Endothelial cell of umbilical vein (primary cell): ENCODE results near the gene EDAR. TPM values are rescaled to one million over a fixed set of nuclear protein-coding genes. Genes with fewer than 3 reads are reported as not detected.

ENCODE experiments used
- BruUV-seq: library from RNA; stranded (reverse); fragments of 400-500 nt; replicated peaks from 2 replicates; lab custom pipeline; 2021; lab: Mats Ljungman, UMichigan
- CTCF ChIA-PET: fragments of 300-600, 350-600 bp; sonication (Branson Sonifier 250); formaldehyde crosslinking; loops from one replicate; lab custom pipeline; 2021; ENCODE audit warnings: antibody characterized with exemption, inconsistent platforms; lab: Charles Lee
- POLR2A ChIA-PET: fragments of 300-600, 350-600 bp; sonication (Branson Sonifier 250); formaldehyde crosslinking; loops from one replicate; lab custom pipeline; 2021; ENCODE audit warnings: antibody characterized with exemption, inconsistent platforms; lab: Charles Lee
- DNase-seq: peaks from one replicate; pipeline ENCODE4 v3.0.0-alpha.2; 2011; ENCODE audit warnings: low read depth, low spot score
- FAIRE-seq: peaks from 2 replicates; lab custom pipeline; 2011; peaks lifted over from hg19 to GRCh38; lab: Jason Lieb, UNC
- H2AFZ ChIP-seq: 2 replicates; pipeline ENCODE4 v1.6.0; 2012; ENCODE audit warnings: low read depth, low read length, control low read depth, inconsistent platforms
- H3K27ac ChIP-seq: 2 replicates; pipeline ENCODE4 v1.5.1; 2011; ENCODE audit warnings: low read depth, mild to moderate bottlenecking, control low read depth, low read length, moderate library complexity; ENCODE audit not compliant: insufficient read depth
- H3K27me3 ChIP-seq, 2 experiments: 2 replicates each; pipeline versions ENCODE4 v1.6.0 to v1.6.1; 2011; ENCODE audit warnings: low read length in 2 of 2, mixed read lengths in 1 of 2; ENCODE audit not compliant: control insufficient read depth in 2 of 2, insufficient read depth in 2 of 2
- H3K36me3 ChIP-seq, 2 experiments: 2 replicates in 1 of 2; 3 replicates in 1 of 2; pipeline ENCODE4 v1.5.1; 2011; ENCODE audit warnings: low read length in 2 of 2, mild to moderate bottlenecking in 1 of 2, moderate library complexity in 1 of 2; ENCODE audit not compliant: control insufficient read depth in 2 of 2, insufficient read depth in 2 of 2; ENCODE audit errors: extremely low read depth in 1 of 2
- H3K4me1 ChIP-seq: 3 replicates; pipeline ENCODE4 v1.5.1; 2011; ENCODE audit warnings: mild to moderate bottlenecking, low read length; ENCODE audit not compliant: control insufficient read depth, insufficient read depth; ENCODE audit errors: extremely low read depth
- H3K4me2 ChIP-seq: 2 replicates; pipeline ENCODE4 v1.6.1; 2011; ENCODE audit warnings: low read length, control low read depth, mixed read lengths; ENCODE audit not compliant: insufficient read depth
- H3K4me3 ChIP-seq, 3 experiments: fragments of 200-600 bp in 1 of 3; sonication (generic), shearing (Covaris generic) in 1 of 3; replicated peaks in 1 of 3; 2 replicates each; pipeline ENCODE4 v1.5.1; 2011 to 2016; ENCODE audit warnings: control low read depth in 3 of 3, low read length in 3 of 3, mild to moderate bottlenecking in 2 of 3, inconsistent platforms in 1 of 3, low read depth in 1 of 3, moderate library complexity in 1 of 3; ENCODE audit not compliant: insufficient read depth in 1 of 3
- H3K79me2 ChIP-seq: 2 replicates; pipeline ENCODE4 v1.6.0; 2012; ENCODE audit warnings: low read length, inconsistent platforms; ENCODE audit not compliant: control insufficient read depth, insufficient read depth
- H3K9ac ChIP-seq: replicated peaks from 2 replicates; pipeline ENCODE3; 2011; ENCODE audit warnings: low read length, control low read depth; ENCODE audit not compliant: insufficient read depth; ENCODE audit errors: extremely low read depth
- H3K9me1 ChIP-seq: replicated peaks from 3 replicates; pipeline ENCODE4 v1.6.0; 2011; ENCODE audit warnings: mild to moderate bottlenecking, low read length; ENCODE audit not compliant: control insufficient read depth, insufficient read depth; ENCODE audit errors: extremely low read depth
- H3K9me3 ChIP-seq: replicated peaks from 2 replicates; pipeline ENCODE4 v1.5.1; 2012; ENCODE audit warnings: low read length, inconsistent platforms; ENCODE audit not compliant: control insufficient read depth, insufficient read depth
- H4K20me1 ChIP-seq: replicated peaks from 2 replicates; pipeline ENCODE3; 2011; ENCODE audit warnings: mild to moderate bottlenecking, low read length; ENCODE audit not compliant: control insufficient read depth, insufficient read depth; ENCODE audit errors: extremely low read depth
- EZH2 ChIP-seq: IDR thresholded peaks from 2 replicates; pipeline ENCODE4 v1.6.1; 2012; ENCODE audit warnings: borderline replicate concordance, low read depth, mild to moderate bottlenecking, moderate library complexity, low read length, inconsistent platforms; ENCODE audit not compliant: severe bottlenecking
- FOS ChIP-seq: IDR thresholded peaks from 2 replicates; pipeline ENCODE4 v1.6.1; 2011; ENCODE audit warnings: mild to moderate bottlenecking, low read length, moderate library complexity, borderline replicate concordance; ENCODE audit not compliant: insufficient read depth
- GATA2 ChIP-seq: IDR thresholded peaks from 2 replicates; pipeline ENCODE4 v1.7.0; 2011; ENCODE audit warnings: low read depth, mild to moderate bottlenecking, moderate library complexity, mixed read lengths, low read length; ENCODE audit not compliant: insufficient read length, insufficient read depth
- JUN ChIP-seq: IDR thresholded peaks from 2 replicates; pipeline ENCODE4 v1.6.1; 2011; ENCODE audit warnings: borderline replicate concordance, low read depth; ENCODE audit not compliant: insufficient read length, insufficient read depth
- MYC ChIP-seq: IDR thresholded peaks from one replicate; pipeline ENCODE4 v1.6.1; 2011; ENCODE audit warnings: mild to moderate bottlenecking, low read depth, low read length
- POLR2A ChIP-seq: IDR thresholded peaks from 2 replicates; pipeline ENCODE4 v1.6.1; 2012; ENCODE audit warnings: low read depth, mild to moderate bottlenecking, control low read depth, low read length
- POLR2AphosphoS5 ChIP-seq: IDR thresholded peaks from 2 replicates; pipeline ENCODE4 v1.6.1; 2012; ENCODE audit warnings: low read depth, mild to moderate bottlenecking, control low read depth, low read length, moderate library complexity; ENCODE audit not compliant: insufficient read depth
- dilution Hi-C: fragments of 300-500 bp; cut with MboI; formaldehyde crosslinking; loops from one replicate; pipeline ENCODE4 v1.15.0; 2019; ENCODE audit warnings: low sequenced_read_pairs; ENCODE audit not compliant: extremely low pct_ligation_motif_present
- intact Hi-C: fragments of 100-400 bp; cut with micrococcal nuclease; formaldehyde crosslinking; loops from one replicate; pipeline ENCODE4 v1.10.0; 2022
- polyA plus RNA-seq, 4 experiments: library from polyadenylated mRNA; depleted of rRNA in 3 of 4; stranded (reverse) in 3 of 4; unstranded in 1 of 4; fragments of >200 nt; gene quantifications; 2 replicates each; pipeline versions ENCODE4 v1.2.1 to v1.2.3, GENCODE V29; 2011 to 2012; ENCODE audit warnings: missing spikeins in 1 of 4
- total RNA-seq: library from RNA; stranded (reverse); gene quantifications from 2 replicates; pipeline ENCODE4 v1.2.3, GENCODE V29; 2021
- TF ChIP-seq, protein P1 (sequence below): IDR thresholded peaks from 2 replicates; pipeline ENCODE4 v1.6.1; 2011; ENCODE audit not compliant: insufficient read depth, insufficient read length
- TF ChIP-seq, protein P2 (sequence below), 2 donors: IDR thresholded peaks; 1 replicate in 1 of 2; 2 replicates in 1 of 2; pipeline ENCODE4 v1.5.1; 2011; ENCODE audit warnings: low read length in 2 of 2, mild to moderate bottlenecking in 2 of 2, moderate library complexity in 2 of 2, control low read depth in 1 of 2, inconsistent platforms in 1 of 2, low read depth in 1 of 2; ENCODE audit not compliant: insufficient read depth in 1 of 2; ENCODE audit errors: extremely low read depth in 1 of 2

The EDAR gene
- total and polyA plus RNA-seq, 2 donors (not counting 3 experiments of a cell fraction or from before 2014, with no cell fraction given), result not detected

DNA sequence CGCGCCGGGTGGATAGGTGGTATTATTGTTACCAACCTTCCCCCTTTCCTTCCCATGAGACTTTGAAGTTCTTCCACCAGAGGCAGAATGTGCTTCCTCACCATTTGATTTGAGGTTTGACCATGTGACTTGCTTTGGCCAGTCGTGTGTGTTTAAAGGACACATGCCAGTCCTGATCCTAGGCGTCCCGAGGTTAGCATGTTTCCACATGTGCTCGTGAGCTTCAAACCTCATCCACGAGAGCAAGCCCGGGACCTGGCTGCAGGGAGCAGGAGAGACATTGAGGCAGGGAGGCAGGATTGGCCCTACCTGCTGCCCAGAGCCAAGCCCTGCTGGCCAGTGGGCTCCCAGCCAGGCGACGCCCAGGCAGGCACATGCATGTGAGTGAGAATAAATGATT, 27.4 kb upstream of the EDAR start:
- Histone ChIP-seq H4K20me1 (no peaks in the 10 kb centered on the region), H3K4me1 (no peaks in the 10 kb centered on the region), H3K4me2 (no peak overlapping the region), H2AFZ (no peak overlapping the region), H3K4me3 (no peak overlapping the region), H3K36me3 (no peaks in the 10 kb centered on the region), H3K79me2 (no peaks in the 10 kb centered on the region), H3K9me3 (no peaks in the 10 kb centered on the region), H3K27ac (no peak overlapping the region), H3K27me3 (peaks cover 16 to 17% of the 10 kb centered on the region in 2 experiments), H3K9ac (no peak overlapping the region), H3K9me1 (no peaks in the 10 kb centered on the region)
- intact Hi-C loops, result no loop called here
- POLR2A ChIA-PET, result no interaction called here
- CTCF ChIA-PET, result interaction anchor here (1.6 kb wide), 1 partner anchor 15 kb away, joined by 3 read pairs; no protein-coding TSS in a partner anchor
- TF ChIP-seq, protein P1, sequence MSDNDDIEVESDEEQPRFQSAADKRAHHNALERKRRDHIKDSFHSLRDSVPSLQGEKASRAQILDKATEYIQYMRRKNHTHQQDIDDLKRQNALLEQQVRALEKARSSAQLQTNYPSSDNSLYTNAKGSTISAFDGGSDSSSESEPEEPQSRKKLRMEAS, result no peak
- TF ChIP-seq GATA2, result no peak
- TF ChIP-seq MYC, result no peak
- TF ChIP-seq FOS, result no peak
- dilution Hi-C loops, result no loop called here
- FAIRE-seq (no peak), DNase-seq (no peak)
- BruUV-seq, result no TSS peak

DNA sequence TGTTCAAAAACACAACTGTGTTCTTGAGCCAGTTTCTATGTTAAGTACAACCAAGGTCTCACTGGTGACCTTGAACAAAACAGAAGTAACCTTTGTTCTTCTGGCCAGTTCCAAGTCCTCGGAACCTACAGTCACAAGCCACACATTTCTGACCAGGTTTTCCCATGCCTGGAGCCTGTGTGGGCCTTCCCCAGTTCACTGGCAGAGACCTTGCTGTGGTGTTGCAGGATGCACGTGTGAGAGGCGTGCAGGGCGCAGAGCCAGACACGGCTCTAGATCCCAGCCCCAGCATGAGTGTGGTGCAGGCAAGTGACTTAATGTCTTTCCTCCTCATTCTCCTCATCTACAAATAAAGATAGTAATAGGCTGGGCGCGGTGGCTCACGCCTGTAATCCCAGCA, 25.5 kb upstream of the EDAR start:
- BruUV-seq, result no TSS peak
- intact Hi-C loops (no loop called here), dilution Hi-C loops (no loop called here)
- no peak for FAIRE-seq
- TF ChIP-seq GATA2 (no peak), FOS (no peak), POLR2AphosphoS5 (no peak), JUN (no peak), EZH2 (no peak), POLR2A (no peak), MYC (no peak)
- TF ChIP-seq, protein P1, result no peak
- TF ChIP-seq, protein P2, sequence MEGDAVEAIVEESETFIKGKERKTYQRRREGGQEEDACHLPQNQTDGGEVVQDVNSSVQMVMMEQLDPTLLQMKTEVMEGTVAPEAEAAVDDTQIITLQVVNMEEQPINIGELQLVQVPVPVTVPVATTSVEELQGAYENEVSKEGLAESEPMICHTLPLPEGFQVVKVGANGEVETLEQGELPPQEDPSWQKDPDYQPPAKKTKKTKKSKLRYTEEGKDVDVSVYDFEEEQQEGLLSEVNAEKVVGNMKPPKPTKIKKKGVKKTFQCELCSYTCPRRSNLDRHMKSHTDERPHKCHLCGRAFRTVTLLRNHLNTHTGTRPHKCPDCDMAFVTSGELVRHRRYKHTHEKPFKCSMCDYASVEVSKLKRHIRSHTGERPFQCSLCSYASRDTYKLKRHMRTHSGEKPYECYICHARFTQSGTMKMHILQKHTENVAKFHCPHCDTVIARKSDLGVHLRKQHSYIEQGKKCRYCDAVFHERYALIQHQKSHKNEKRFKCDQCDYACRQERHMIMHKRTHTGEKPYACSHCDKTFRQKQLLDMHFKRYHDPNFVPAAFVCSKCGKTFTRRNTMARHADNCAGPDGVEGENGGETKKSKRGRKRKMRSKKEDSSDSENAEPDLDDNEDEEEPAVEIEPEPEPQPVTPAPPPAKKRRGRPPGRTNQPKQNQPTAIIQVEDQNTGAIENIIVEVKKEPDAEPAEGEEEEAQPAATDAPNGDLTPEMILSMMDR (IDR thresholded peaks at IDR 0.05; ENCODE audit: extremely low read depth in 1 of 2, insufficient read depth in 1 of 2, low read depth in 1 of 2, low read length in 2 of 2), result no peak
- no peak for DNase-seq
- H3K79me2 ChIP-seq, result no peaks in the 10 kb centered on the region
- no peak overlapping the region for H3K27ac ChIP-seq
- H3K9me1 ChIP-seq, result no peaks in the 10 kb centered on the region
- H3K27me3 ChIP-seq, result peaks cover 8 to 16% of the 10 kb centered on the region in 2 experiments
- no peak overlapping the region for H3K9ac ChIP-seq
- H3K4me3 ChIP-seq, result no peak overlapping the region
- ChIA-PET CTCF (interaction anchor here (1.0 to 1.6 kb wide), 2 partner anchors 9 to 13 kb away, joined by 3 read pairs; no protein-coding TSS in a partner anchor), POLR2A (no interaction called here)
- H4K20me1 ChIP-seq, result no peaks in the 10 kb centered on the region
- no peaks in the 10 kb centered on the region for H3K9me3 ChIP-seq
- H3K4me1 ChIP-seq, result no peaks in the 10 kb centered on the region
- no peak overlapping the region for H3K4me2 ChIP-seq
- H3K36me3 ChIP-seq, result no peaks in the 10 kb centered on the region
- H2AFZ ChIP-seq, result no peak overlapping the region
